GM12878 (cell line): Measurements from ENCODE around the gene SH3GL2. TPM values are rescaled to one million over a fixed set of nuclear protein-coding genes. Genes with fewer than 3 reads are reported as not detected.

Experiments used
- ATAC-seq: fragments of 200-7000 bp; cut with Tn5 transposase; 3 replicates; pipeline ENCODE4 v1.9.1; 2020; ENCODE audit warnings: mild to moderate bottlenecking, moderate library complexity
- BruUV-seq: library from RNA; stranded (reverse); fragments of 400-500 nt; replicated peaks from 2 replicates; lab custom pipeline; 2021; lab: Mats Ljungman, UMichigan
- CTCF ChIA-PET: fragments of 300-600 bp; sonication (Branson Sonifier 250); formaldehyde crosslinking; extraction: SDS; loops from one replicate; lab custom pipeline; 2021; ENCODE audit warnings: inconsistent platforms; lab: Yijun Ruan, JAX
- POLR2A ChIA-PET: fragments of 350-600 bp; formaldehyde crosslinking; extraction: SDS; loops from one replicate; lab custom pipeline; 2021; ENCODE audit warnings: inconsistent platforms; lab: Charles Lee
- RAD21 ChIA-PET: fragments of 300-600 bp; sonication (Branson Sonifier 250); formaldehyde crosslinking; loops from one replicate; lab custom pipeline; 2023; ENCODE audit warnings: antibody characterized with exemption; ENCODE audit not compliant: unreplicated experiment; lab: Charles Lee
- SMC1A ChIA-PET: fragments of 300-600 bp; sonication (Branson Sonifier 250); formaldehyde crosslinking; loops from one replicate; lab custom pipeline; 2023; ENCODE audit not compliant: unreplicated experiment, uncharacterized antibody; lab: Charles Lee
- DNase-seq: peaks from one replicate; pipeline ENCODE4 v3.0.0-alpha.2; 2011; ENCODE audit warnings: low read depth, low spot score
- FAIRE-seq: peaks from 3 replicates; lab custom pipeline; 2011; peaks lifted over from hg19 to GRCh38; lab: Jason Lieb, UNC
- H2AFZ ChIP-seq: 2 replicates; pipeline ENCODE4 v1.6.0; 2011; ENCODE audit warnings: low read depth, low read length, control low read depth; ENCODE audit not compliant: control insufficient read depth
- H3K27ac ChIP-seq: 2 replicates; pipeline ENCODE4 v1.5.1; 2011; ENCODE audit warnings: control low read depth; ENCODE audit not compliant: control insufficient read depth, insufficient read depth
- H3K27me3 ChIP-seq, 2 experiments: replicated peaks in 1 of 2; 2 replicates each; pipeline versions ENCODE4 v1.6.0 to v1.6.1; 2011; ENCODE audit warnings: low read length in 1 of 2; ENCODE audit not compliant: control insufficient read depth in 2 of 2, insufficient read depth in 2 of 2
- H3K36me3 ChIP-seq, 2 experiments: 2 replicates each; pipeline ENCODE4 v1.5.1; 2011; ENCODE audit warnings: low read length in 1 of 2; ENCODE audit not compliant: control insufficient read depth in 2 of 2, insufficient read depth in 2 of 2
- H3K4me1 ChIP-seq: 2 replicates; pipeline ENCODE4 v1.6.1; 2011; ENCODE audit warnings: mild to moderate bottlenecking, low read length, moderate library complexity, mixed read lengths; ENCODE audit not compliant: control insufficient read depth, insufficient read depth
- H3K4me2 ChIP-seq: 2 replicates; pipeline ENCODE4 v1.6.0; 2011; ENCODE audit warnings: control low read depth; ENCODE audit not compliant: control insufficient read depth, insufficient read depth
- H3K4me3 ChIP-seq: fragments of 200-600 bp; sonication (generic); 2 replicates; pipeline ENCODE4 v1.5.1; 2016
- H3K79me2 ChIP-seq: 2 replicates; pipeline ENCODE4 v1.6.0; 2011; ENCODE audit warnings: low read length; ENCODE audit not compliant: control insufficient read depth, insufficient read depth
- H3K9ac ChIP-seq: 2 replicates; pipeline ENCODE4 v1.8.0; 2011; ENCODE audit warnings: low read length, control low read depth, mixed read lengths; ENCODE audit not compliant: control insufficient read depth, insufficient read depth
- H3K9me3 ChIP-seq: replicated peaks from 3 replicates; pipeline ENCODE4 v1.5.1; 2011; ENCODE audit warnings: mild to moderate bottlenecking, low read length; ENCODE audit not compliant: control insufficient read depth, insufficient read depth
- H4K20me1 ChIP-seq: 2 replicates; pipeline ENCODE4 v1.6.0; 2011; ENCODE audit not compliant: control insufficient read depth, insufficient read depth
- BCL11A ChIP-seq: IDR thresholded peaks from 2 replicates; pipeline ENCODE4 v1.6.1; 2011; ENCODE audit warnings: low read depth, low read length
- BCL3 ChIP-seq: IDR thresholded peaks from 2 replicates; pipeline ENCODE4 v1.6.1; 2011; ENCODE audit warnings: borderline replicate concordance, low read depth, mild to moderate bottlenecking, moderate library complexity, low read length; ENCODE audit not compliant: insufficient read depth, poor library complexity, severe bottlenecking
- CBX5 ChIP-seq: sonication (generic); IDR thresholded peaks from 2 replicates; pipeline ENCODE4 v1.6.1; 2016; ENCODE audit warnings: low read depth, moderate library complexity, mild to moderate bottlenecking, inconsistent platforms
- FOXK2 ChIP-seq: fragments of 450-650 bp; IDR thresholded peaks from 2 replicates; pipeline ENCODE4 v1.6.1; 2017; ENCODE audit warnings: mild to moderate bottlenecking, moderate library complexity
- FOXM1 ChIP-seq: IDR thresholded peaks from 2 replicates; pipeline ENCODE4 v1.6.1; 2012; ENCODE audit warnings: low read depth, mild to moderate bottlenecking, inconsistent platforms, low read length, moderate library complexity
- IKZF1 ChIP-seq: fragments of 450-650 bp; conservative IDR thresholded peaks from 2 replicates; pipeline ENCODE4 v1.6.1; 2017; ENCODE audit warnings: antibody characterized with exemption, mild to moderate bottlenecking
- MAX ChIP-seq: IDR thresholded peaks from 2 replicates; pipeline ENCODE4 v1.6.1; 2012; ENCODE audit warnings: low read depth, low read length, improper control_type of control experiment
- NRF1 ChIP-seq: conservative IDR thresholded peaks from 2 replicates; pipeline ENCODE4 v1.6.1; 2011; ENCODE audit warnings: mild to moderate bottlenecking, low read depth, low read length, improper control_type of control experiment
- PAX8 ChIP-seq: fragments of 450-650 bp; IDR thresholded peaks from 2 replicates; pipeline ENCODE4 v1.6.1; 2017; ENCODE audit warnings: mild to moderate bottlenecking, moderate library complexity
- POLR2AphosphoS2 ChIP-seq: IDR thresholded peaks from 2 replicates; pipeline ENCODE4 v1.6.1; 2011; ENCODE audit warnings: low read depth, mild to moderate bottlenecking, low read length, improper control_type of control experiment, moderate library complexity
- SMAD1 ChIP-seq: fragments of 450-650 bp; IDR thresholded peaks from 2 replicates; pipeline ENCODE4 v1.6.1; 2018; ENCODE audit warnings: mild to moderate bottlenecking, low read depth; ENCODE audit not compliant: partially characterized antibody
- SREBF1 ChIP-seq: IDR thresholded peaks from 2 replicates; pipeline ENCODE4 v1.6.1; 2012; ENCODE audit warnings: mild to moderate bottlenecking, low read length
- USF2 ChIP-seq: IDR thresholded peaks from 2 replicates; pipeline ENCODE4 v1.6.1; 2011; ENCODE audit warnings: low read depth, low read length, improper control_type of control experiment, borderline replicate concordance
- YY1 ChIP-seq: IDR thresholded peaks from 2 replicates; pipeline ENCODE4 v1.6.1; 2011; ENCODE audit warnings: low read depth, mild to moderate bottlenecking, low read length
- WGBS: methylation state at CpG from one replicate; pipeline ENCODE4 v1.1.6; 2016; ENCODE audit warnings: low lambda C conversion rate; ENCODE audit not compliant: insufficient replicate concordance, insufficient coverage; ENCODE audit errors: missing lambda C conversion rate; 5-methylcytosine and 5-hydroxymethylcytosine counted together
- in situ Hi-C: fragments of 300-500 bp; cut with MboI; formaldehyde crosslinking; loops from 9 replicates; pipeline ENCODE4 v1.14.3; 2018; ENCODE audit warnings: mixed read lengths
- intact Hi-C: fragments of 100-400 bp; cut with micrococcal nuclease; formaldehyde crosslinking; loops from one replicate; pipeline ENCODE4 v1.14.2; 2022; ENCODE audit not compliant: unreplicated experiment
- polyA plus RNA-seq, 11 experiments: library from polyadenylated mRNA; depleted of rRNA in 4 of 11; unstranded in 6 of 11; stranded (reverse) in 5 of 11; fragments of >200 nt; fragmentation: Nextera tagmentation in 4 of 11; fragmentation: Illumina TruSeq in 1 of 11; extraction: Ambion mirVana in 4 of 11; extraction: Trizol in 1 of 11; gene quantifications; 1 replicate in 1 of 11; 2 replicates in 10 of 11; pipeline versions ENCODE4 v1.2.1 to v1.2.3, GENCODE V29; 2011 to 2016; ENCODE audit warnings: inconsistent platforms in 2 of 11, missing spikeins in 2 of 11, low read depth in 1 of 11
- total RNA-seq, 4 experiments: library from RNA; depleted of rRNA in 3 of 4; stranded (reverse); fragments of >200 nt in 3 of 4; fragmentation: Illumina TruSeq in 1 of 4; extraction: Trizol in 1 of 4; gene quantifications; 2 replicates each; pipeline versions ENCODE4 v1.2.1 to v1.2.3, GENCODE V29; 2013 to 2021

Gene SH3GL2
- total and polyA plus RNA-seq, 10 of the 15 experiments (the other 5 are each of a cell fraction or from before 2014, with no cell fraction given) = not detected

- 0% methylated on average over 1 of the region's 1 CpG for WGBS
Observed at GRCh38 chr9:17824191-17824590, 245.3 kb downstream of the SH3GL2 start.

GRCh38 chr9:17824616-17825264 is 245.9 kb downstream of the SH3GL2 start:
- H3K27ac ChIP-seq = no peak overlapping the region
- H3K4me3 ChIP-seq = no peak overlapping the region
- H4K20me1 ChIP-seq = no peaks in the 10 kb centered on the region
- no peak overlapping the region for H3K9ac ChIP-seq
- H3K79me2 ChIP-seq = no peaks in the 10 kb centered on the region
- no peaks in the 10 kb centered on the region for H3K4me1 ChIP-seq
- ChIA-PET POLR2A (no interaction called here), RAD21 (no interaction called here), CTCF (interaction anchor here (2.0 kb wide), 1 partner anchor 14 kb away, joined by 10 read pairs; no protein-coding TSS in a partner anchor), SMC1A (interaction anchor here (0.6 kb wide), 1 partner anchor 11 kb away, joined by 3 read pairs; no protein-coding TSS in a partner anchor)
- no peak for FAIRE-seq
- 0% methylated on average over 1 of the region's 1 CpG for WGBS
- H3K9me3 ChIP-seq = no peaks in the 10 kb centered on the region
- no peaks in the 10 kb centered on the region for H3K36me3 ChIP-seq
- H3K4me2 ChIP-seq = no peak overlapping the region
- no peak overlapping the region for H2AFZ ChIP-seq
- peaks cover 0 to 1% of the 10 kb centered on the region in 2 experiments; a peak in 1 of 4 replicates for H3K27me3 ChIP-seq
- no peak for ATAC-seq
- intact Hi-C loops (no loop called here), in situ Hi-C loops (loop anchor here (25.0 kb wide), 2 partner anchors 613 to 1213 kb away; partner anchors contain the start of genes RRAGA and SAXO1)
- DNase-seq = no peak
- no TSS peak for BruUV-seq
- TF ChIP-seq USF2 (no peak), BCL3 (no peak), FOXK2 (no peak), CBX5 (no peak), BCL11A (no peak), YY1 (no peak), SREBF1 (no peak), FOXM1 (no peak), IKZF1 (no peak), PAX8 (no peak), POLR2AphosphoS2 (no peak), NRF1 (no peak)

More at GRCh38 chr9:17824191-17824590, 245.3 kb downstream of the SH3GL2 start:
- ChIA-PET POLR2A (no interaction called here), RAD21 (no interaction called here), CTCF (interaction anchor here (0.5 to 2.0 kb wide), 2 partner anchors 13 to 19 kb away, joined by 3 to 10 read pairs; no protein-coding TSS in a partner anchor), SMC1A (no interaction called here)
- Histone ChIP-seq H3K36me3 (no peaks in the 10 kb centered on the region), H3K27me3 (peaks cover 0 to 1% of the 10 kb centered on the region in 2 experiments; a peak in 1 of 4 replicates), H3K79me2 (no peaks in the 10 kb centered on the region), H3K27ac (no peak overlapping the region), H2AFZ (no peak overlapping the region), H4K20me1 (no peaks in the 10 kb centered on the region), H3K9ac (no peak overlapping the region), H3K9me3 (no peaks in the 10 kb centered on the region), H3K4me2 (no peak overlapping the region), H3K4me1 (no peaks in the 10 kb centered on the region), H3K4me3 (no peak overlapping the region)
- no peak for ATAC-seq
- intact Hi-C loops (no loop called here), in situ Hi-C loops (loop anchor here (25.0 kb wide), 2 partner anchors 613 to 1213 kb away; partner anchors contain the start of genes RRAGA and SAXO1)
- BruUV-seq = no TSS peak
- TF ChIP-seq SMAD1 = no peak
- TF ChIP-seq NRF1 = no peak
- TF ChIP-seq MAX = no peak
- FAIRE-seq = no peak
- no peak for DNase-seq
